Activated CD8-positive, alpha-beta memory T cell treated with anti-CD3 and anti-CD28 coated beads for 4 hours (primary cell): ENCODE results near the gene AGBL2.
A peak's percentile ranks its signal among the peaks of the same experiment; 100 is the strongest.
"Not testable (repeated sequence)": the region's sequence is repeated elsewhere in the genome, so short reads cannot be mapped to it uniquely, and the experiment has no call there.

Source experiments
- DNase-seq, 2 donors: peaks; one replicate each; pipeline ENCODE4 v3.0.0-alpha.2; 2020; ENCODE audit warnings: low read depth in 2 of 2

Gene AGBL2, protein sequence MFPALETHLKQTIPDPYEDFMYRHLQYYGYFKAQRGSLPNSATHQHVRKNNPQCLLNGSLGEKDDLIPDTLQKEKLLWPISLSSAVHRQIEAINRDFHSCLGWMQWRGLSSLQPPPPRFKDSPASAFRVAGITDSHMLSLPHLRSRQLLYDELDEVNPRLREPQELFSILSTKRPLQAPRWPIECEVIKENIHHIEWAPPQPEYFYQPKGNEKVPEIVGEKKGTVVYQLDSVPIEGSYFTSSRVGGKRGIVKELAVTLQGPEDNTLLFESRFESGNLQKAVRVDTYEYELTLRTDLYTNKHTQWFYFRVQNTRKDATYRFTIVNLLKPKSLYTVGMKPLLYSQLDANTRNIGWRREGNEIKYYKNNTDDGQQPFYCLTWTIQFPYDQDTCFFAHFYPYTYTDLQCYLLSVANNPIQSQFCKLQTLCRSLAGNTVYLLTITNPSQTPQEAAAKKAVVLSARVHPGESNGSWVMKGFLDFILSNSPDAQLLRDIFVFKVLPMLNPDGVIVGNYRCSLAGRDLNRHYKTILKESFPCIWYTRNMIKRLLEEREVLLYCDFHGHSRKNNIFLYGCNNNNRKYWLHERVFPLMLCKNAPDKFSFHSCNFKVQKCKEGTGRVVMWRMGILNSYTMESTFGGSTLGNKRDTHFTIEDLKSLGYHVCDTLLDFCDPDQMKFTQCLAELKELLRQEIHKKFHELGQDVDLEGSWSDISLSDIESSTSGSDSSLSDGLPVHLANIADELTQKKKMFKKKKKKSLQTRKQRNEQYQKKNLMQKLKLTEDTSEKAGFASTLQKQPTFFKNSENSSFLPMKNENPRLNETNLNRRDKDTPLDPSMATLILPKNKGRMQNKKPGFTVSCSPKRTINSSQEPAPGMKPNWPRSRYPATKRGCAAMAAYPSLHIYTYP

DNA sequence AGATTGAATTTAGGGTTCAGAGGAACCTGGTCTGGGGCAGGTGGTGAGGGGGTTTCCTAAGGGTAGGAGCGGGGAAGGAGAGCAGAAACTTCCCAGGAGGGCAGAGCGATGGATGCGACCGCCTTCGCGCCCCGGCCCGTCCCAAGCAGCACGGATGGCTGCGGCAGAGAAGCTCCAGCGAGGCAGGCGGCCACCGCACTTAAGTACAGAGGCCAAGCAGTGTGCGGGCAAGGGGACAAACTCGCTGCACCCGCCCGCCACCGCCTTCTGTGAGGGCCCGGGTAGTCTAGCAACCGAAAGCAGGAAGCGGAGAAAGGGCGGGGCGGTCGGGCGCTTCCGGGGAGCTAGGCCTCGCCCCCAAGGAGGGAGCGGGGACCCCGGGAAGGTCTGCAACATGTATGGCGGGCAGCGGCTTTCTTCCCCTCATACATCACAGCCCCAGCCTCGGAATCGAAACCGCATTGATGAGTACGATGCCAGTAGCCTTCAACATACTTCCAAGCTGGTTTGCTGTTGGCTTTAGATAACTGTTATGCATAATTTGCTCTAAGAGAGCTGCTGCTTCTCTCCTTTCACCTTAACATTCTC lies at the start of gene AGBL2:
Gene AGBL2, minus strand, starts transcription at position 288 of the 588 bp plus-strand sequence. CDS start 719 bp downstream, outside the sequence.
- DNase-seq, result peak; percentile 68 to 71

DNA sequence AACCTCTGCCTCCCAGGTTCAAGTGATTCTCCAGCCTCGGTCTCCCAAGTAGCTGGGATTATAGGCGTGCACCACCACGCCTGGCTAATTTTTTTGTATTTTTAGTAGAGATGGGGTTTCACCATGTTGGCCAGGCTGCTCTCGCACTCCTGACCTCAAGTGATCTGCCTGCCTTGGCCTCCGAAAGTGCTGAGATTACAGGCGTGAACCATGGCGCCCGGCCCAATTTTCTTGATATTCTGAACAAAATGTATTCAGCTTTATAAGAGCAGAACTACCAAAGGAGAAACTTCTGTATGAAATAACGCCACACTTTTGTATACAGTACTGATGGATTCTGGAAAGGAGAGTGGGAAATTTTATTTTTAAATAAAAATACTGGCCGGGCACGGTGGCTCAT lies 44.1 kb upstream of the AGBL2 start:
- not testable (repeated sequence) for DNase-seq

DNA sequence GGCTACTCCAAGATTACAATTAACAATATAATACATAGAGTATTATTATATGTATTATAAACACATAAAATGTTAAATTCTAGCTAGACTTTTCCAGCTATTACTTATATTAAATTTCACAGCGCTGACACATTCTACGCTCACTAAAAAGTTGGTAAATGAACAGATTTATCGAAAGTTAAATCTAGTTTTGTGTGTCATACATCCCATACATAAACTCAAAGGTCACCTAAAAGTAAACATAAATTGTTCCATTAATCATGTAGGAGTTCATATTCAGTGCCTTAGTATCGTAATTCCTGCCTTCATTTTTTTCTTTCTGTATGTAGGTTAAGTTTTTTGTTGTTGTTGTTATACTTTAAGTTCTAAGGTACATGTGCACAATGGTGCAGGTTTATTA lies 41.0 kb upstream of the AGBL2 start:
- DNase-seq, result no peak

DNA sequence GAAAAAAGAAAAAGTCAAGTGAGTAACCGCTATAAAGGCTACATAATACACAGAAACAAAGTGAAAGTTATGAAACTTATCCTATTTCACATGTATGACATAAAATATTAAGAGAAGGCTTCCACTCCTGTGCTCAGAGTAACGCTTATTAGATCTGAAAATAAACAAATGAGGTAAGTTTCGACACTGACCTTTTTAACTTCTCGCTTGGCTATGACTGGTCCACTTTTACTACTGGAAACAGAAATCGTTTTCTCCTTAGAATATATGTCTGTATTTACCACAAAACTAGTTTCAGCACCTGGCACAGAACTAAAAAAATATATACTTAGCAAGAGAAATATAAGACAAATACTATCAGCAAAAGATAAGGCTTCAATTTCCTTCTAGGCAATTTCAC lies 35.6 kb upstream of the AGBL2 start:
- DNase-seq, result no peak

DNA sequence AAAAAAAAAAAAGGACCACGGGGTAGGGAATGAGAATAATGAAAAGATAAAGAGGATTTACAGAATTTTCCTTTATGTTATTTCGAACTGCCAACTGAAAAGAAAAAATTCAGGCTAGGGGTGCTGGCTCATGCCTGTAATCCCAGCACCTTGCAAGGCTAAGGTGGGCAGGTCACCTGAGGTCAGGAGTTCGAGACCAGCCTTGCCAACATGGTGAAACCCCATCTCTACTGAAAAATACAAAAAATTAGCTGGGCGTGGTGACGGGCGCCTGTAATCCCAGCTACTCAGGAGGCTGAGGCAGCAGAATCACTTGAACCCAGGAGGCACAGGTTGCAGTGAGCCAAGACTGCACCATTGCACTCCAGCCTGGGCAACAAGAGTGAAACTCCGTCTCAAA lies 27.3 kb upstream of the AGBL2 start:
- not testable (repeated sequence) for DNase-seq

DNA sequence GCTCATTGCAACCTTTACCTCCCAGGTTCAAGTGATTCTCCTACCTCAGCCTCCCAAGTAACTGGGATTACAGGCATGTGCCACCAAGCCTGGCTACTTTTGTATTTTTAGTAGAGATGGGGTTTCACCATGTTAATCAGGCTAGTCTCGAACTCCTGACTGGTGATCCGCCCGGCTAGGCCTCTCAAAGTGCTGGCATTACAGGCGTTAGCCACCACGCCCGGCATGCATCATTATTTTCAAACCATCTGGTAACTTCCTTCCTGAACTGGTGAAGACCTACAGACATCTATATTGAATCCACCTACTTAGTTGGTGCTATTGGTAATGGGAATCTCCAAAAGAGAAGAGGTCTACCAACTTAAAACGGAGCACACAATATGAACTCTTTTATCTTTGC lies 22.6 kb upstream of the AGBL2 start:
- not testable (repeated sequence) for DNase-seq

DNA sequence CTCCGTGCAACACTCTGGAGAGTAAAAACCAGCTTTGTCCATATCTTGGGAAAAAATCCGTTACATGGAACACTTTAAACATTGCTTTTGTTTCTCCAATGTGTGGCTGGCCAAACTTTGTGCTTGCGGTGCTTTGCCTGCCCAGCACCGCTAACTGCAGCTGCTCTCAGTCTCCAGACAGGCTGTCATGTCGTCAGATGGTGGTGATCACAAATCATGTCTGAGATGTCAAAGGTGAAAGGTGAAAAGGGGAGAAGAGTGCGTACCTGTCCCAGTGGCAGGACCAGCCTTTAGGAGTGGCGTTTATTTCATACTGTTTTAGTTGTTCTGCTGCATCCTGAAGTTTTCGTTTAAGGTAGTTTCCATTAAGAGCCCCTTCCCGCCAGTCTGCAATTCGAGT lies 17.1 kb upstream of the AGBL2 start:
- no peak for DNase-seq

DNA sequence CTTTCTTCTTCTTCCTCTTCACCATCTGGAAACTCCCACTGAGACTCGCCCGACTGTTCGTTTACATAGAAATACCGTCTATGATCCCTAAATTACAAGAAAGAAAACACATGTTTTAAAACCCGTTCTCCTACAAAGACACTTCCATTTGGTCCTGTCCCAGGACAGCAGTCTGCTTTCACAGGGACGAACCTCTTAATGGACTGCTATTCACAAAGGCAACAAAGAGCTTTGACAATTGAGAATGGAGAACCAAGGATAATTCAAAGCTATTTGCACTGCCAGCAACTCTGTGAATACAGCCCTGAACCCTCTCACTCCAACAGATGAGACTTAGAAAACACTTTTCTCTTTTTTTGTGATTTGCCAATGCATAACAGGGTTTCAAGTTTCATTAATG lies 16.3 kb upstream of the AGBL2 start:
- DNase-seq, result no peak

DNA sequence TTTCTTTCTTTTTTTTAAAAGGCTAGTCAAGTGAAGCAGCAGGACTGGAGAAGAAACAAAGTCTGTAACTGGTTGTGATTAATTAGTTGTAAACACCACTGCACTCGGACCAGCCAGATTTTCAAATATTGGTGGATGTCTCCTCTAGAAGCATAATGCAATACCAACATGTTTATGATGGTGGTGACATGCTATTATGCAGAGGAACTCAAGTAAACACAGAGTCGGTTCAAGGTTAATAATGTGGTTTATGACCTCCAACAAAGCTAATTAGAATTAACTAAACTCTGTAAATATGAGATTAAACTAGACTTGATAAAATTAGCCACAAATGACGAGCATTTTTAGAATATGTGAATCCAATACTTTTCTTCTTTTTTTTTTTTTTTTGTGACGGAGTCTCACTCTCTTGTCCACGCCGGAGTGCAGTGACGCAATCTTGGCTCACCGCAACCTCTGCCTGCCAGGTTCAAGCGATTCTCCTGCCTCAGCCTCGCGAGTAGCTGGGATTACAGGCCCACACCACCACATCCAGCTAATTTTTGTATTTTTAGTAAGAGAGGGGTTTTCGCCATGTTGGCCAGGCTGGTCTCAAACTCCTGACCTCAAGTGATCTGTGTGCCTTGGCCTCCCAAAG lies 11.8 kb upstream of the AGBL2 start:
- DNase-seq, result no peak

DNA sequence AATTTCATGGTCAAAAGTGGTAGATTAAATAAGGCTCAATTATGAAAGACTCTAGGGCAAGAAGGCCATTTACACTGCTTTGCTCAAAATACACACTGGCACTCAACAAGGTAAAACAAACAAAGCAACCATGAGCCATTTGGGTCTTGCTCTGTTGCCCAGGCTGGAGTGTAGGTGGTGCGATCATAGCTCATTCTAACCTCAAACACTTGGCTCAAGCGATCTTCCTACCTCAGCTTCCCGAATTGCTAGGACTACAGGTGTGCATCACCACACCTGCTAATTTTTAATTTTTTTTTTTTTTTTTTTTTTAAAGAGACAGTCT lies 10.9 kb upstream of the AGBL2 start:
- no peak for DNase-seq

DNA sequence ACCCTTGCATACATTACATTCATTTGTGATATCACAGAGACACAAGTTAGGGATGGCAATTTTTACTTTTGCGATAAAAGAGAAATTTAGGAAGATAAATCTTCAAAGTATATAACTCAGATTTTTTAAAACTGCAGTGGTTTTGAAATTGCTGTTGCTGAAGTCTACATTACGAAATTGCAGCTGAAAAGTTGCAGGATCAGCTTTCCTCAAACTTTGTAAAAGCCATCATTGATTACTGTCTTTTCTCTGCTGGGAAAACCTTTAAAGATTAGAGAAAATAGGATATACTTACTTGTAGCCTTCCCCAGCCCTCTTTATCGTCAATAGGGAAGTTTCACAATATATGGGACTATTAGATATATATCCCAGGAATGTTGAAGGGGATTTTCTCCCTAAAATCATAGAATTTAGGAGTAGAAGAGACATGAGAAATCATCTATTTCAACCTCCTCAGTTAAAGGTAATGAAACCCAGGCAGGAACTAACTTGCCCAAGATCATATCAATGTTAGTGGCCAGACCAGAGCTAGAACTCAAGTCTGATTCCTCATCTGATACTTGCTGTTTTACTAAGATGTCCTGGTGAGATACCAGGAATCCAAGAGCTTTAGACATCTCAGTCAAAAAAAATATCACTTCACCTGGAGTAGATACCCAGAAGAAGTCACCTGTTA lies 10.4 kb upstream of the AGBL2 start:
- DNase-seq, result no peak

DNA sequence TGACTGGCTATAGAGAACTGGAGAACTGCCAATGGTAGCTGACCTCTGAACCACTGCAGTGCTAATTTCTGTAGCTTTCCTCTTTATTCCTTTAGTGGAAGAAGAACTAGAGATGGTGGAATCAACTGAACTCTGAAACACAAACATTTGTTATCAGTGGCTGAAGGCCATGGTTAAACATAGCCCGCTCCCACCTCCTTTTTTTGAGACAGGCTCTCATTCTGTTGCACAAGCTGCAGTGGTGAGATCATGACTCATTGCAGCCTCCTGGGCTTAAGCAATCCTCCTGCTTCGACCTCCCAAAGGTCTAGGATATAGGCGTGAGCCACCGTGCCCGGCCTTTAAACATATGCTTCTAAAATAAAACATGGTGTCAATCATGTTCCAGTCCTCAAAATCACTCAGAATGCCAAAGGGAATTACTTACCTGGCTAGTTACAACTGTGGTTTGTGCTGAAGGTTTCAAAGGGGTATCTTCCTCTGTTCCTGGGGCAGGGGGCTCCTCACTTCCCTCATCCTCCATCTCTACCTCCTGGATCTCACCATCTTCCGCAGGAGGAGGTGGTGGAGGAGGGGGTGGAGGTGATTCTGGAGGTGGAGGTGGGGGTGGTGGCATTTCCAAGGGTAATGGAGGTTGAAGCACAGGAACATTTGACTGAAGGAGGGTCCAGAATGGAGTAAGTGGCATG lies 9.0 kb upstream of the AGBL2 start:
- no peak for DNase-seq

DNA sequence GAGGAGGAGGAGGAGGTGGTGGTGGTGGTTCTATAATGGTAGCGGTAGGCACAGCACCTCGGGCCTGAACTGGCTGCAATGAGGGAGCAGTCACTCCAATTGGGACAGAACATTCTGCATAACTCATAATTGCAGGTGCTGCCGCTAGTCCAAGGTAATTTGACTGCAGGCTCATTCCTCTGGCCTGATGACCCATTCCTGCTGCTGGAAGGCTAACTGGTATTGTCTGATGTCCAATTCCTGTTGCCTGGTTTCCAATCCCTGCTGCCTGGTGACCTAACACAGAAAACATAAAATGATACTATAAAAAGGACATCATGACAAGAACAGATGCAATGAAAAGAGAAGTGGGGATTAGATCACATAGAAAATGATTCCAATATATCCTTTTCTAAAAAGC lies 7.9 kb upstream of the AGBL2 start:
- DNase-seq, result no peak

DNA sequence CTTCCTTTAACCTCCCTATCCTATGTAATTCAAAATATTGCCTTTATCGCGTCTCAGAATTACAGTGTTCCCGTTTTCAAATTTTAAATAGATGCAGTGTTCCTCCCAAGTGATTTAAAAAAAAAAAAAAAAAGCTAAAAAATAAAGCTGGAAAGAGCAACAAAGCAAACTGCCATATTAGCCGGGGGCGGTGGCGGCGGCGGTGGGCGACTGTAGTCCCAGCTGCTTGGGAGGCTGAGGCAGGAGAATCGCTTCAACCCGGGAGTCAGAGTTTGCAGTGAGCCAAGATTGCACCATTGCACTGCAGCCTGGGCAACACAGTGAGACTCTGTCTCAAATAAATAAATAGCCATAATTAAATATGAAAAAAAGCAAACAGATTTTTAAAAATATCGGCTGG lies 5.5 kb upstream of the AGBL2 start:
- DNase-seq, result no peak

DNA sequence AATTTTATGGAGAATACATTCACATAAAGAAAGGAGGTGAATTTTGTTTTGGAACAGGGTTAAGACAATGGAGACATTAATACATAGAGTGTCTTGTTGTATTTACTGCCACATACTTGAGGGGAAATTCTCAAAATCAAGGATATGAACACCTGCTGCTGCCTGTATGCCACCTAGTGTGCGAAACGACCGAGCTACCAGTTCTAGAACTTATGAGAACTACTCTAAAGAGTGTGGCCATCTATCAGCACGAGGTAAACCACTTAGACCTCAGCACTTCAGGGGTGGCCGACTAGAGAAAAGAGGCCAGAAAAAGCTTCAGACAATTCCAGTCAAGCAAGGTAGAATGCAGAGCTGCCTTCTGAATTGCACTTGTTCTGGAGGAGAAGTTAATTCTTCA lies 1.5 kb upstream of the AGBL2 start:
- DNase-seq, result no peak

DNA sequence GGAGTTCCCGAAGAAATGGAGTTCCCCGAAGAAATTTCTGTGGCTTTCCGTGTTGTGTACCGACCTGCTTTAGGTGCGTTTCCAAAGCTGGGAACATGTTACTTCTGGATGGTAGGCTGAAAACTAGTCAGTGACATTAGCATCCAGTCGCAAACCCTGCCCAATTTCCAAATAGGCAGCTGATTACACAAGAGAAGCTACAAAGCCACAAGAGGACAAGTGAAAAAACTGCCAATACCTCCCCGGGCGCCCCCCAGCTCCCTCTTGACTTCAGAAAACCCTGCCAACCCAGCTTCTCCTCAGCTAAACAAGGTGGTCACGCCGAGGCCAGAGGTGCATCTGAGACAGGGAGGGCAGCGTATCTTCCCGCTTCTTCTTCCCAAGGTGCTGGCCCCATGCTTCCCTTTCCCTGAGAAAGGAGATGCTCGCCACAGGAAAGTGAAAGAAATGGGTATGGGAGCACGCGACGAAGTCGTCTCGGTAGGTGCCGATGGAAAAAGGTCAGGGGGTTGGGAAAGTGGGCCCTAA lies 551 bp downstream of the AGBL2 start:
- DNase-seq, result no peak

DNA sequence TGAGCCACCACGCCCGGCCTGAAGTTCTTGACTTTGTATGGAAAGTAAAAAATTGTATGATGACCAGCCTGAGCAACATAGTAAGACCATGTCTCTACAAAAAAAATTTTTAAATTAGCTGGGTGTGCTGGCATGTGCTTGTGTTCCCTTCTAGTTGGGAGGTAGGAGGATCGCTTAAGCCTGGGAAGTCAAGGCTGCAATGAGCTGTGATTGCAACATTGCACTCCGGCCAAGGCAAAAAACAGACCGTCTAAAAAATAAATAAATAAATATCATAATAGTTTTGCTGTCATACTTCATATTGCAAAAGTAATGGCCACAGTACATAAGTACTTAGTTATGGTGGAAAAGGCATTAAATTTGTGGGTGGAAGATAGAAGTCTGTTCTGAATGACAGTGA lies 3.4 kb downstream of the AGBL2 start:
- no peak for DNase-seq

DNA sequence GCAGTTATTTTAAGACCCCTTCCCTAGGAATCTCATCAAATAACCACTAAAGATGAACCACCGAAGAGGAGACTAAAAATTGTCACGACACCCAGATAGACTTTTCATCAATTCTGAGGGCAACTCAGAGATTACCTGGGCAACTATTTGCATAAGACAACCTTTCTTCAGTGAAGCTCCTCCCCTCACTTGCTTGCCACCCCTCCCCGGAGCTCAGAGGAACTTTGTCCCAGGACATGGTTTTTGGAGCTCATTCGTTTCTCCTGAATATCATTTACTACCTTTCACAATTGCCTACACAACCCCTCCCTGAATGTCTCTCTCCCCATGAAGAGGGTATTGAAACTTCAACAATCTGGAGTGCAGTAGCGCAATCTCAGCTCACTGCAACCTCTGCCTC lies 3.9 kb downstream of the AGBL2 start:
- no peak for DNase-seq

DNA sequence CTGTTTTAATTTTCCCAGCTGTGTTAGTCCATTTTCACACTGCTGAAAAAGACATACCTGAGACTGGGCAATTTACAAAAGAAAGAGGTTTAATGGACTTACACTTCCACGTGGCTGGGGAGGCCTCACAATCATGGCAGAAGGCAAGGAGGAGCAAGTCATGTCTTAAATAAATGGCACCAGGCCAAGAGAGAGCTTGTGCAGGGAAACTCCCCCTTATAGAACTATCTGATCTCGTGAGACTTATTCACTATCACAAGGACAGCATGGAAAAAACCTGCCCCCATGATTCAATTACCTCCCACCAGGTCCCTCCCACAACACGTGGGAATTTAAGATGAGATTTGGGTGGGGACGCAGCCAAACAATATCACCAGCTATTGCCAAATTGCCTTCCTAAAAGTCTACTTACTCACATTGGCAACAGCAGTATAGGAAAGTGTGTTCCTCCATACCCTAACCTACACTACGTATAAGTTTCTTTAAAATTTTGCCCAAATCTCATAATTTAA lies 7.8 kb downstream of the AGBL2 start:
- DNase-seq, result not testable (repeated sequence)

DNA sequence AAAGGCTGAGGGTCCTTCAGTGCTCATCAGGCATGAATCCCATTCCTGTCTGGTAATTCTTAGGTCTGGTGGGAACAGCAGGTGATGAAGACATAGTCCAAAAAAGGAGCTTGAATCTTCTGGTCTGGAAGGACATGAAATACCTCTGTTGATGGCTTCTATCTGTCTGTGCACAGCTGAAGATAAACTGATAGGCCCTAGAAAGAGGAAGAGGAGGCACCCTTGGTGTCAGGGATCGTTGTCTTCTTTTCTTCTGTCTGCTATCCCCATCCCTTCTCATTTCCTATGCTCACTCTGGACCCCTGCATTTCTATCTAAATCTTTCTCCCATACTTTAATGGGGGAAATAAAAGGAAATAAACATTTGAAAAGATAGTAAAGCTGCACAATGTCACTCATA lies 9.4 kb downstream of the AGBL2 start:
- DNase-seq, result no peak

DNA sequence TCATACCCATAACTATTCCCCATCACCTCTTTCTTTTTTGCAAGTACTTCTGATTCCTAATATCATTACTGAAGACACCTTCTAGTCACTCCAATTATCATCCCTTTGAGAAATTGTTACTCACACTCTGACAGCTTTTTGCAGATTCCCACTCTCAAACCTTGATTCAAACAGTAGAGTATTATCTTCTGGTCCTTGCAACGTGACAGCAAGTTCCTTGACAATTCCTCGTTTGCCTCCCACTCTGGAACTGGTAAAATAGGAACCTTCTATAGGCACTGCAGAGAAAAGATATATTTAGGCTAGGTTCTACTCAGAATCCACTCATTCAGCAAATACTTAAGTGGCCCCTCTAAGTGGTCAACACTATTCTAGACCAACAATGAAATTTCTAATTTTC lies 23.2 kb downstream of the AGBL2 start:
- DNase-seq, result no peak
